Activated naive CD8-positive, alpha-beta T cell treated with anti-CD3 and anti-CD28 coated beads, Interleukin-2, amount 10 ng/mL, durations not matched to agents 7 days and 5 days (primary cell): Measurements from ENCODE around the gene IRS4. TPM values are rescaled to one million over a fixed set of nuclear protein-coding genes. Genes with fewer than 3 reads are reported as not detected.

Source experiments
- ATAC-seq: fragments of 150-1000 bp; cut with Tn5 transposase; one replicate; pipeline ENCODE4 v1.10.0; 2021; ENCODE audit warnings: low read depth, moderate library complexity
- POLR2A ChIA-PET: fragments of 350-600 bp; sonication (Branson Sonifier 250); formaldehyde crosslinking; loops from one replicate; lab custom pipeline; 2021; ENCODE audit warnings: antibody characterized with exemption; lab: Charles Lee
- DNase-seq: peaks from one replicate; pipeline ENCODE4 v3.0.0; 2021
- H3K27ac Mint-ChIP-seq: one replicate; pipeline ENCODE4 v1.8.0; 2022; ENCODE audit warnings: mild to moderate bottlenecking, mixed read lengths
- H3K27me3 Mint-ChIP-seq: one replicate; pipeline ENCODE4 v1.8.0; 2022; ENCODE audit warnings: mild to moderate bottlenecking, moderate library complexity, mixed read lengths
- H3K36me3 Mint-ChIP-seq: one replicate; pipeline ENCODE4 v1.8.0; 2021; ENCODE audit warnings: mild to moderate bottlenecking, mixed read lengths
- H3K4me1 Mint-ChIP-seq: one replicate; pipeline ENCODE4 v1.8.0; 2021; ENCODE audit warnings: mixed read lengths
- H3K4me3 Mint-ChIP-seq: one replicate; pipeline ENCODE4 v1.8.0; 2022; ENCODE audit warnings: mild to moderate bottlenecking, moderate library complexity, mixed read lengths
- H3K9me3 Mint-ChIP-seq: one replicate; pipeline ENCODE4 v1.8.0; 2021; ENCODE audit warnings: mixed read lengths
- total RNA-seq, 2 experiments: library from RNA; stranded (reverse); gene quantifications; one replicate each; pipeline ENCODE4 v1.2.3, GENCODE V29; 2021

IRS4 gene
- total RNA-seq, 2 experiments from 2014 or later: not detected

DNA sequence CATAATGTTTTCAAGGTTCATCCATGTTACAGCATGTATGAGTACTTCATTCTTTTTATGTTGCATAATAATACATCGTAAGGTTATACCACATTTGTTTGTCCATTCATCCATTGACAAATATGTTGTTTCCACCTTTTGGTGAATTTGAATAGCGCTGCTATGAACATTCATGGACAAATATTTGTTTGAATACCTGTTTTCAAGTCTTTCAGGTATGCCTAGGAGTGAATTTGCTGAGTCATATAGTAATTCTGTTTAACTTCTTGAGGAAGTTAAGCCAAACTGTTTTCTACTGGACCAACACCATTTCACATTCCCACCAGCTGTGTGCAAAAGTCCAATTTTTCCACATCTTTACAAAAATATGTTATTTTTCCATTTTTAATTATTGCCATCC lies 31.5 kb downstream of the IRS4 start:
- Mint-ChIP-seq H3K9me3 (no peaks in the 10 kb centered on the region), H3K36me3 (no peaks in the 10 kb centered on the region), H3K4me3 (no peak overlapping the region), H3K27ac (no peak overlapping the region), H3K4me1 (no peaks in the 10 kb centered on the region), H3K27me3 (no peaks in the 10 kb centered on the region)
- POLR2A ChIA-PET: no interaction called here
- ATAC-seq (no peak), DNase-seq (no peak)

DNA sequence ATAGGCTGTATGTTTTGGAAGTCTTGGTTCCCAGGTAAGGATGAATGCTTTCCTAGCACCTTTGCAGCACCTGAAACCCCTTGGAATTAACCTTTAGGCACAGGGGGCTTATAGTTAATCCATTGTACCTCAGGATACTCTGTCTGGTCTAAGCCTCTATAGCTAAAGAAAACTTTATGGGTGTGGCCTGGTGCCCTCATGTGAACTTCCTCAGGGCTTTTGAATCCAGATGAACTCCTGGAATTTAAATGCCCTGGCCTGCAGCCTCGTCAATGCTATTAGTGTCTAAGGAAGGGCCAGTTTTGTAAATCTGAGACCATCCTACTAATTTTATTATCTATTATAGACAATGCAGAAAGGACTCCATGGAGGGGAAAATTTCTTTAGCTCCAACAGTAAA lies 33.8 kb downstream of the IRS4 start:
- H3K27ac Mint-ChIP-seq: no peak overlapping the region
- H3K4me3 Mint-ChIP-seq: no peak overlapping the region
- DNase-seq (no peak), ATAC-seq (no peak)
- H3K36me3 Mint-ChIP-seq: no peaks in the 10 kb centered on the region
- H3K4me1 Mint-ChIP-seq: no peaks in the 10 kb centered on the region
- POLR2A ChIA-PET: no interaction called here
- no peaks in the 10 kb centered on the region for H3K27me3 Mint-ChIP-seq
- H3K9me3 Mint-ChIP-seq: no peaks in the 10 kb centered on the region

DNA sequence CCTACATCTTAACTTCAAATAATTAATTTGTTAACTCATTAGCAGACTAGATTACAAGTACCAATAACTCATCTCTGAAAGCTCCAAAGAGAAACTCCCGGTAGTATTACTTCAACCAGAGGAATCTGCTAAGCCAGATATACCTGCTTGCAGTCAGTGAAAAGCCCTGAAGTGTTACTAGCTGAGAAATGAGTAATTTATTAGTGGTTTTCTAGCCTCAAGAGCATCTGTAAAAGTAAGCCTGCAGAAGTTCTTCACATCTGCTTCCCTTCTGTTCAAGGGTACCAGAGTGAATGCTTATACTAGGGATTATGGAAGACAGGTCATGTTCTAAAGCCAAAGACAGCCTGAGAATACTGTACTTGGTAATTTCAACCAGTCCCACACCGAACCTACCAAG lies 34.7 kb downstream of the IRS4 start:
- H3K27ac Mint-ChIP-seq: no peak overlapping the region
- POLR2A ChIA-PET: no interaction called here
- no peaks in the 10 kb centered on the region for H3K36me3 Mint-ChIP-seq
- H3K9me3 Mint-ChIP-seq: no peaks in the 10 kb centered on the region
- no peak overlapping the region for H3K4me3 Mint-ChIP-seq
- DNase-seq (no peak), ATAC-seq (no peak)
- no peaks in the 10 kb centered on the region for H3K4me1 Mint-ChIP-seq
- H3K27me3 Mint-ChIP-seq: no peaks in the 10 kb centered on the region

DNA sequence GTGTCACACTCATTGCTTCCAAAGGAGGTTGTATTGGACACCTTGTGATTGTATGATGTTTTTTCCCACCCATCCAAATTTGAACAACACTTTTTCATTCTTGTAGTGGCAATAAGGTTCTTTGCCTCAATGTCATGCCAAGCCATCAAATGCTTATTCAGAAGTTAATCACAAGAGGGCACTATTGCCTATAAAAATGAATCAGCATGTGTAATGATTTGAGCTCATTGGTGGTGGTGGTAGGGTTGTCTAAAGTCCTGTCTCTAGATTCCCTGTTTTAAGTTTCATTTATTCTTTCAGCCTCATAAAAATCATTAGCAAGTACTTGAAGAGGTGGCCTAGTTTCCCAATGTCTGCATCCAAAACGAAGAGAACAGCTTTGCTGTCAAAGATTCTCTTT lies 37.0 kb downstream of the IRS4 start:
- no peak for DNase-seq
- POLR2A ChIA-PET: no interaction called here
- Mint-ChIP-seq H3K4me1 (no peaks in the 10 kb centered on the region), H3K36me3 (no peaks in the 10 kb centered on the region), H3K27ac (no peak overlapping the region), H3K9me3 (no peaks in the 10 kb centered on the region), H3K4me3 (no peak overlapping the region), H3K27me3 (no peaks in the 10 kb centered on the region)
- no peak for ATAC-seq

DNA sequence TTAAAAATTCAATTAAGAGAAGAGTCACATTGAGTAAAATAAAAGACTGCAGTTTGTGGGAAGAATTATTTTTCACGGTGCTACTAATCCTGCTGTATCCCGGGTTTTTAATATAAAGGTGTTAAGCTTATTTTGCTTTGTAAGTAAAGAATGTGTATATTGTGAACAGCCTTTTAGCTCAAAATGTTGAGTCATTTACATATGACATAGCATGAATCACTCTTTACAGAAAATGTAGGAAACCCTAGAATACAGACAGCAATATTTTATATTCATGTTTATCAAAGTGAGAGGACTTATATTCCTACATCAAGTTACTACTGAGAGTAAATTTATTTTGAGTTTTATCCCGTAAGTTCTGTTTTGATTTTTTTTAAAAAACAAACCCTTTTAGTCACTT lies 39.7 kb downstream of the IRS4 start:
- Mint-ChIP-seq H3K27me3 (no peaks in the 10 kb centered on the region), H3K36me3 (no peaks in the 10 kb centered on the region), H3K4me3 (no peak overlapping the region), H3K4me1 (no peaks in the 10 kb centered on the region), H3K27ac (no peak overlapping the region), H3K9me3 (no peaks in the 10 kb centered on the region)
- POLR2A ChIA-PET: no interaction called here
- ATAC-seq (no peak), DNase-seq (no peak)
